ENCODE data around the gene KL.

KL gene

DNA sequence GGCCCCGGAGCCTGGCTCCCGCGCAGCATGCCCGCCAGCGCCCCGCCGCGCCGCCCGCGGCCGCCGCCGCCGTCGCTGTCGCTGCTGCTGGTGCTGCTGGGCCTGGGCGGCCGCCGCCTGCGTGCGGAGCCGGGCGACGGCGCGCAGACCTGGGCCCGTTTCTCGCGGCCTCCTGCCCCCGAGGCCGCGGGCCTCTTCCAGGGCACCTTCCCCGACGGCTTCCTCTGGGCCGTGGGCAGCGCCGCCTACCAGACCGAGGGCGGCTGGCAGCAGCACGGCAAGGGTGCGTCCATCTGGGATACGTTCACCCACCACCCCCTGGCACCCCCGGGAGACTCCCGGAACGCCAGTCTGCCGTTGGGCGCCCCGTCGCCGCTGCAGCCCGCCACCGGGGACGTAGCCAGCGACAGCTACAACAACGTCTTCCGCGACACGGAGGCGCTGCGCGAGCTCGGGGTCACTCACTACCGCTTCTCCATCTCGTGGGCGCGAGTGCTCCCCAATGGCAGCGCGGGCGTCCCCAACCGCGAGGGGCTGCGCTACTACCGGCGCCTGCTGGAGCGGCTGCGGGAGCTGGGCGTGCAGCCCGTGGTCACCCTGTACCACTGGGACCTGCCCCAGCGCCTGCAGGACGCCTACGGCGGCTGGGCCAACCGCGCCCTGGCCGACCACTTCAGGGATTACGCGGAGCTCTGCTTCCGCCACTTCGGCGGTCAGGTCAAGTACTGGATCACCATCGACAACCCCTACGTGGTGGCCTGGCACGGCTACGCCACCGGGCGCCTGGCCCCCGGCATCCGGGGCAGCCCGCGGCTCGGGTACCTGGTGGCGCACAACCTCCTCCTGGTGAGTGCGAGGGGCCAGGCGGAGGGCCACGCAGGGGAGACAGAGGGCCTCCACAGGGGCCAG is at the start of gene KL:
KL (plus strand) TSS at position 10 of the 909 bp plus-strand sequence; CDS start at position 28, 18 bp downstream.
- DNase-seq (ENCODE audit: low read depth), result no peak

DNA sequence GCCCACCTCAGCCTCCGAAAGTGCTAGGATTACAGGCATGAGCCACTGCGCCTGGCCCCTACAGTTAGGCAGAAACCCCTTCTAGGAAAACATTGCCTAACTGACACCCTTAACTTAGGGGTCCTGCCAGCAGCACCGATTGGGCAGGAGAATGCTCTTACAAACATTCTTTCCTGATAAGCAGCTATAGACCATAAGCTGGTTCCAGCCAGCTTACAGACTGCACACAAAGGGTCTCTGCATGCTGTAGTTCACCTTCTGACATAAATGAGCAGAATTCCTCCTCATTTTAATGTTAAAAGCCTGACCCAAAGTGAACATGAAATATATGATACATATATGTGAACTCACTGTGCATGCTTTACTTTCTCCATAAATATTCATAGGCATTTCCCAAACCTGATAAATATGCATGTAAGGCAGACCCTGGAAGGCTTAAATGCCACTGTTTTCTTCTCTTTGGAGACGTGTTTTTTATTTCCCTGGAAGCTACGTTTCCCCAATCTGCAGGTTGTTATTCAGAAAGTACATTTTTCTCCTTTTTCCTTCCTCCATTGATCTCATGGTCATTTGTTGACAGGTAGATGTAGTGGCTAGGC is 48.5 kb upstream of the KL start:
- no peak for DNase-seq (ENCODE audit: low read depth)

DNA sequence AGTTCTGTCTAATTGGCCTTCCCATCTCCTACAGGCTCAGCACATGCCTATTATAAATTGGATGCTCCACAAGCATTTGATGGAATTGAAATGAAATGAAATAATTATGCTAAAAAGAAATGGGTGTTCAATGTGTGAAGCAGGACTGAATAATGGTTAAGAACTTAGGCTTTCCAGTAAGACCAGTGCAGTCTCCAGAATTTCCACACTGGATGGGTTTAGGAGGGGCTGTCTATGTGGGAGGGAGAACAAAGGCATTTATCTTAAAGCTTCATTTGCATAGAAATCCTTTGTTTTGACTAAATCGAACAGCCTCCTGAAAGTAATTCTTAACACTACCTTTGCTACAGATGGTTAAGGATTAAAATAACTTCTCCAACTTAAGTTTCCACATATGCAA is 47.9 kb upstream of the KL start:
- DNase-seq (ENCODE audit: low read depth), result no peak

DNA sequence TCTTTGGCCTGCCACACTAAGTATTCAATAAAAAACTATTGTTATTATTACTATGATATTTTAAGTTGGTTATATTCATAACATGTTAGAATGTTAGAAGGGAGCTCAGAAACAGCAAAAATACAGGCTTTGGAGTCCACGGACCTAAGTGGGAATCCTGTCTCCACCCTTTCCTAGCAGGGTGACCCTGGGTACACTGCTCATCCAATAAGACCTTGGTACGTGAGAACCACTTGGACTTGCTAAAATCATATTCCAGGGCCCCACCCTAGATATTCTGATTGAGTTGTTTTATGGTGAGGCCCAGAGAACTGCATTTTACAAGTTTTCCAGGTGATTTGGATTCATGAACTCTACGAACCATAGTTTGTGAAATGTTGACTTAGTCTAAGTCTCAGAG is 47.4 kb upstream of the KL start:
- no peak for DNase-seq (ENCODE audit: low read depth)

DNA sequence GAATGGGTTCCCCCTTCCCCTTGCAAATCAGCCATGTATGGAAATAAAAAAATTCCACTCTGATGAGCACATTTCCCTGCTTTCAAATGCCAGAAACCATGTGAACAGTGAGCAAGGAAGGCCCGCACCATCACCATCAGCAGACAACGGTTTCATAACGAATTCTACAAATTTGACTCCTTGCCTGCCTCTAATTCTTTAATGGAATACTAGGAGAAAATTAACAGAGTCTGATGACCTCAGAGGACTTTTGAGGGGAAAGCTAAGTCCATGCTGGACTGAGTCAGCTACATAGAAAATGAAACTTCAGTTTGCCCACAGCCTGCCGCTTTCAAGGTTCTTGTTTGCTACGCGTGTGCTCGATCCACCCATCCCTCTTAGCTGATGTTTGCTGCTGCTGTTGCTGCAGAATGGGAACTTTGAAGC is 46.7 kb upstream of the KL start:
- DNase-seq (ENCODE audit: low read depth), result no peak

DNA sequence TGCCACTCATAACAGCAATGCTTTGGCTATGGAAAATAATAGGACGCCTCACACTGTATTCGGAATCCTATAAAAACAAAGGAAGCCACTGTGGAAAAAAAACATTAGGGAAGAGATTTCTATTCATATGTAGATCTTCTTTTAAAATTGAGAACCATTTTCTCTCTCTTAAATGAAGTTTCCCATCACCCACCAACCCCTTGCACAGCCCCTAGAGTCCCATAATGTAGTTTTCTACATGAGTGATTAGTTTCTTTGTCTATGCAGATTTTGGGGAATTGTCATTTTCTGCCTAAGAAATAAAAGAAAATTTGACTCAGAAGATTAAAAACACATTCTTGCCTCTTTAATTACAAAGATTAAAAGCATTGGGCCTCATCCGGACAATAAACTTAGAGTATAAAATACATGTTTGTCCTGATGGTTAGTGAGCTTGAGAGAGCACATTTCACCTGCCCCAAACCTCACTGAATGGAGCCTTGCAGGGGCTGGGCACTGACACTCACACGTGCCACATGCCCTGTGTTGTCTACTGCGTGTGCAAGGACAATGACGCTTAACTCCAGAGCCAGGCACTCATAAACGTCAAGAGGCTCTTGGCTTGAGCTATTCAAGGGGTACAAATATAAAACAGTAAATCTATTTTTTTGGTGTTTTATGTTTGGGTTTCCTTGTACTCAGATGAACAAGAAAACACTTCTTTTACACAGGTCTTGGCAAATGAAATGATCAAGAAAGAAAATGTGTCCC is 40.0 kb upstream of the KL start:
- DNase-seq (ENCODE audit: low read depth), result no peak

DNA sequence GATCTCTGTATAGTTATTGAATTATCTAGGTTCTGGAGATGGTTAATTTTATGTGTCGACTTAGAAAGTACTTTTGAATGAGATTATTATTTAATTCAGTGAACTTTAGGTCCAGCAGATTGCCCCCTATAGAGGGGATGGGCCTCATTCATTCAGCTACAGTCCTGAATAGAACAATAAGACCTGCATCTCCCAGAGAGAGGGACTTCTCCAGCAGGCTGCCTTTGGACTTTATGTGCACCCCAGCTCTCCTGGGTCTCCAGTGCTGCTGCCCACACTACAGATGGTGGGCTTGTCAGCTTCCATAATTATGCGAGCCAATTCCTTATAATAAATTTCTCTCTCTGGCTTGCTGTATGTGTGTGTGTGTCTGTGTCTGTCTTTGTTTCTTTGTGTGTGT is 39.3 kb upstream of the KL start:
- DNase-seq (ENCODE audit: low read depth), result no peak

DNA sequence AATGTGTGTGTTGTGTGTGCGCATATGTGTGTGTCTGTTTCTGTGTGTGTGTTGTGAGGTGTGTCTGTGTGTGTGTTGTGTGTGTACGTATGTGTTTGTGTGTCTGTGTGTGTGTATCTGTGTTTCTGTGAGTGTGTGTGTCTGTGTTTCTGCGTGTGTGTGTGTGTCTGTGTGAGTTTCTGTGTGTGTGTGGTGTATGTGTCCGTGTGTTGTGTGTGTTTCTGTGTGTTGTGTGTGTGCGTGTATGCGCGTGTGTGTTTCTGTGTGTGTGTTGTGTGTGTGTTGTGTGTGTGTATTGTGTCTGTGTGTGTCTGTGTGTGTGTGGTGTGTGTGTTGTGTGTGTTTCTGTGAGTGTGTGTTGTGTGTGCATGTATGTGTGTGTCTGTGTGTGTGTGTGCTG is 38.9 kb upstream of the KL start:
- DNase-seq (ENCODE audit: low read depth), result no peak

DNA sequence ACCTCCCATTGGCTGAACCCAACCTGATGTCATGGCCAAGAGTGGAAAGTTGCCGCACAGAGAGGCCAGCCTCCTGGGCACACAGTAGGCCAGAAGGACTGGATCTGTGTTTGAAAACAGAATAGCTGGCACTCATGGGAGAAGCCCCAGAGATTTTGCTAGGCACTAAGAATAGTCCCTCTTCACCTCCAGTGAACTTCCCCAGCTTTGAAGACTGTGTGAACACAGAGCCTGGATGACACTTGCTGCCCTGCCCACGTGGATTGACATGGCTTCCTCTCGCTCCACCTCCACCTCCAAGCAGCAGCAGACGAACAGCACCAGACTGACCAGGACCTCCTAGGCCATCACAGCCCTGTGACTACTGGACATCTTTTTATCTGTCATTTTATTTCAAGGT is 37.9 kb upstream of the KL start:
- DNase-seq (ENCODE audit: low read depth), result no peak

DNA sequence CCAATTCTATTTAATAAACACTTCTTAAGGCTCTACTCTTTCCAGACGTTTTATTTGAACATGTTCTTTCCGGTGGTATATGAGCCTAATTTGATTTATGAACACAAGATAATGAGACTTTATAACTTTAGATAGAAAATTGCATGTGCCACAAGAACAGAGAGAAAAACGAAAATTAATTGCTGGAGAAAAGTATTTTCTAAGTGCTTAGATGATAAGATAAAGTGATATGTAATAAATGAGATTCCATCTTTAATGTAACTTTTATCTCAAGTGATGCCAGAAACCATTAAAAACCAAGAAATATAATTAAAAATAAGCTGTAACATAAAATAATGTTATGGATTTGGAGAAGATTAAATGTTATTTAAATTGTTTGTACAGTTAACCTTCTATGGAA is 33.2 kb upstream of the KL start:
- no peak for DNase-seq (ENCODE audit: low read depth)

DNA sequence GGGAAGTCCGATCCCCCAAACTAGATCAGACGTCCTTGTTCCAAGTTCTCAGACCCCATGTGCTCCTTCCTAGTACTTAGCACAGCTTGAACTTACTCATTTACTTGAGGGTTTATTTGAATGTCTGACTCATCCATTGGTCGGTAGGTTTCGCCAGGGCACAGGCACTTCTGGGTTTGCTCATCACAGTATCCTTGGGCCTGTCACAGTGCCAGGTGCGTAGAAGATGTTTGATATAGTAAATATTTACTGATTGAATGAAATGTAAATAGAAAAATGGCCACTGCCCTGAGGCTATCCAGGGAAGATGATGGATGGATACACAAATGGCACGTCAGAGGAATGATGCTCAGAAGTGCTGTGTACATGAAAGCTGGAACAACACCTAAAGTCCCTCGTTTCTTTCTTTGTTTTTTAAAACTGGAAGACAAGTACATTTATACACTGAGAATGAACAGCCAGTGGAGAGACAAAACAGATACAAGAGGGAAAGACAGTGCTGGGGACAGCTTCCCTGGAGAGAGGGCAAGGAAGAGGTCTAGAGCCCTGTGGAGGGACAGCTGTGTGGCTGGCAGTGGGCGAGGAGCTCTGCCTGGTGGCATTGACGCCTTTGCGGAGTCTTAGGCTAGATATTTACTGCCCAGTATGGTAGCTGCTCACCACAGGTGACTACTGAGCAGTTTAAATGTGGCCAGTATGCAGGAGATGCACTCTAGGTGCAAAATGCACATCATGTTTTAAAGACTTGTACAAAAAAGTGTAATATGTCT is 31.2 kb upstream of the KL start:
- no peak for DNase-seq (ENCODE audit: low read depth)

DNA sequence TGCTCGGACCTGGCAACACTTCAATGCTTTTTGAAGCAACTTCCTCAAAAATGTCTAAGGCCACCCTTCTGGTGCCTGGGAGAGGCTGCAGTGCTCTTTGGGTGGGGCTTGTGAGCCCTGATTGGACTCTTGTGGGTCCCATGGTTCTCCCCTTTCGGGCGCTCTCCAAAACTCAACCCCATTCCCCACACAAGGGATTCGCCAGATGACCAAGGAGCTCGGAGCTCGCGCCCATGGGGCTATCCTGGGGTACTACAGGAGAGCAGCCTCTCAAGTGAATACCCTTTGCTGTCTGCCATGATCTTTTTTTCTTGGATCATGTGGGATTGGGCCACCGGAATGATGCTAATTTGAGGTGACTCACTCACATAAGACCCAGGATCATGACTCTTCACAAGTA is 29.7 kb upstream of the KL start:
- no peak for DNase-seq (ENCODE audit: low read depth)

DNA sequence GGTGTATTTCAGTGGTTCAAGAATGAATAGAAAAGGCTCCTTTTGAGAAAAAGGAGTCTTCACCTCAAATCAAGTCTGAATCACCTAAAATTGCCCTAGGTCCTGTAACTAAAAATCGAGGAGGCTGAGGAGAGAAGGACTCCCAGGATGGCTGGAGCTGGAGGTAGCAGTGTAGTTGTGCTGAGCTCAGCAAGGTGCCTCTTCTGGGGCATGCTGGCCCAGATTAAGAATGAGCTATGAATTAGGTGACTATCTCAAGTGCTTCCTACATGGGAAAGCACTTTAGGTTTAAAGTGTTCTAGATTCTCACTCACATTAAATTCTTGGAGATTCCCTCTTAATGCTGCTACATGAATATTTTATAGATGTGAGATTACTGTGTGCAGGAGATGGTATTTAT is 28.8 kb upstream of the KL start:
- no peak for DNase-seq (ENCODE audit: low read depth)

DNA sequence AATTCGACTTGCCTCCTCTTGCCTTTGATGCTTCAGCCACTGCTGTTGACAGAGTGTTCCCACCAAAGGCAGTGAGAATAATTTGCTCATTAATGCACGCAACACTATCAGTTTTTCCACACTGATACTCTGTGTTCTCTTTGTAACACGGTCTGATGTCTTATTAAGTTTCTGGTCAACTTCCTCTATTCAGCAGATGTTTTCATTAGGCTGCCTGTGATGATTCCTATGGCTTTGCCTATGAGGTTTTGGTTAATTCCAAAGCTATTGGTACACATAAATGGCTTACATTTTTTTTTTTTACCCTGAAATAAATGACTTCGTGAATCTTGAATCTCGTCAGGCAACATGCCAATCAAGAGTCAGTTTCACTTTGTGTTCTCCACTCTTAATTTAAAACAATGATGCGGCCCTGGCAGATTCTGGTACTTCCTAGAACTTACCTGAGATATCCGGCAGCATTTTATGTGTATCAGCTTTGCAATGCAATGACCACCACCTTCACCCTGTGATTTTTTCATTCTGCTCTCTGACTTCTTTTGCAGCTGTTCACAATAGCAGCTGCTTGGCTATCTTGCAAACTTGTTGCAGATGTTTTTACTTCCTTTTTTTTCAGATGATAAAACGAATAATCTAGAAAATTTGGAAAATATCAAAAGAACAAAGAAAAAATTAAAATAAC is 27.5 kb upstream of the KL start:
- DNase-seq (ENCODE audit: low read depth), result no peak

DNA sequence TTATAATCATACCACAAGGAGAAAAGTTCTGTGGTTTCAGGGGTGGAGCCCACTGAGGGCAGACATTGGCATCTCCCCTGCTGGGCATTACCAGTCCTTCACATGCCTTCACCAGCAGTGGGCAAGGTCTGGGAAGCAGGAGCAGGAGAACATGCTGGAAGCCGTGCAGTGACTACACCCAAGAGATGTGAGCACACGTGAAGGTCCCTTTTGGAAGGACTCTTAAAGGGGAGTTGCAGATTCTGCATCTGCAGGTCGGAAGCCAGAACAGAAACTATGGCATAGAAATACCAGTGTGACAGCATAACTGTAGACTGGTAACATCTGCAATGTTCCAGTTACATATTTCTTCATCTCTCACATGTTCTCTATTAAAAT is 26.9 kb upstream of the KL start:
- DNase-seq (ENCODE audit: low read depth), result no peak

DNA sequence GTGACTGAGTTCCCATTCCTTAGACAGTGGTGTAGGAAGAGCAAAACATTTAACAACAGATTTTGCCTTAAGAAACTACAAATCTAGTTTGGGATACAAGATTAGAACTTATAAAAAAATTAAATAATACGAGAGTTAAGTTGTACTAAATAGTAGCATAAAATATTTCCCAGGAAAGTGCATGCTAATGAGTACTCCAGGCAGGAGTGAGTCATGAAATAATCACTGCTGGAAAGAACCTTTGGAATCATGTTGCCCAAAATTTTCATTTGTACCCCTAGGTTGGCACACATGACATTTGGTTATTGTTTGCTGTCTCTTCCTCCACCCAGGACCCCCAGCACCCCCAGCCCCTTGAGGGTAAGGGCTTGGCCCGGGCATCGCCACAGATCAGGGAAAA is 26.3 kb upstream of the KL start:
- no peak for DNase-seq (ENCODE audit: low read depth)

DNA sequence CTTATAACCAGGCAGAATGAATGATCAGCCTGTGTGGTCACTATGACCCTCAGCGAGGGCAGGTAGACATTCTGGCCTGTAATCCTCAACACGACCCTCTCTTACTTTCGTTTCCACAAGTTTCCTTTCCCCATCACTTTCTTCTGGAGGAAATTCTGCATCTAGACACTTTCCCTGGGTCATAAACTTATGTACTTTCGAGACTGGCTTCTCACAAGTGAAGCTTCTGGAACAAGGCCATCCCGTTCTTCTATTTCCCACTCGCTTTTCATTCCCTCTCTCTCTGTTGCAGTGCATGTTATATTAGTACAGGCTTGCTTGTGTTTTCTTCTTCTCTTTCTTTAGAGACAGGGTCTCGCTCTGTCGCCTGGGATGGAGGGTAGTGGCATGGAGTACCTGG is 23.1 kb upstream of the KL start:
- no peak for DNase-seq (ENCODE audit: low read depth)

DNA sequence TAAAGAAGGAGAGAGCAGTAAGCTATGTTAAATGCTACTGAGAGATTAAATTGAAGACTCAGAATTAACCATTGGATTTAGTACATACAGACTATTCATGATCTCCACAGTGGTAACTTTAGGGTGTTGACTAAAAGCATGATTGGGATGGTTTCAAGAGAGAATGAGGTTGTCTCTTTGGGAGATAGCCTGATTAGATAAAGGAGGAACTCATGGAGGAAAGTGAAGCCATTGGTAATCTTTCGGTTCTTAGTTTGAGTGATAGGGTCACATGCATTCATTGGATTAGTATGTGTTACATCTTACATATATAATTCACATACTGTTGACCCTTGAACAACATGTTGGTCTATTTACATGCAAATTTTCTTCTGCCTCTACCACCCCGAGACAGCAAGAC is 18.8 kb upstream of the KL start:
- DNase-seq (ENCODE audit: low read depth), result no peak

DNA sequence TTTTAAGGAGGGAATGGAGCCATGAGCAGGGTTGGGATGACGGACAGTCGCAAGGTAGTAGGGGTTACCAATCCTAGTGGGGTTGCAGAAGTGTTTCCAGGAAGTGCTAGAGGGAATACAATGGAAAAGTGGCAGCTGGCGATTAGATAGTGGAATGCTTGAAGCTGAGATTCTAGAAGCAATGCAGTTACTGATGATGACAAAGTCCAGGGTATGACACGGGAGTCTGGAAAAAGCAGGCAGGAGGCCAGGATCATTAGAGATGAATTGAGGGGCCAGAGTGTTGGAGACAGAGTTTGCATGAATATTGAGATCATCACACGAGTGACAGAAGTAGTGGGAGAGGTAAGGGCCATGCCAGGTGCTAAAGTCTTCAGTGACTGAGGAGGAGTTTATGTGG is 17.3 kb upstream of the KL start:
- DNase-seq (ENCODE audit: low read depth), result no peak

DNA sequence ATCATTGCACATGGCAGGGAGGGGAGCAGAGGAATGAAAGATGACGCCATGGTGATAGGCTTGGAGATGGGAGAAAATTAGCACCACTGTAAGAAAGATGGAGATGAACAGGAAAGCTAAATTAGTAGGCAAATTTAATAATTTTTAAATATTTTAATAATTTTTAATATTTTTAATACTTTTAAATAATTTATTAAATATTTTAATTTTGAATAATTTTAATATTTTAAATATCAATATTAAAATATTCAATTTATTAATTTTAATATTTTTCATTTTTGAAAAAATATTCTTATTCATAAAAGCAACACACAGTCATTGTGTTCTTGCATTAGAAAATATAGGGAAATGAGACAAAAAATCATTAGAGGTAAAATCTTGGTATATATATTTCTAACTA is 15.9 kb upstream of the KL start:
- no peak for DNase-seq (ENCODE audit: low read depth)

DNA sequence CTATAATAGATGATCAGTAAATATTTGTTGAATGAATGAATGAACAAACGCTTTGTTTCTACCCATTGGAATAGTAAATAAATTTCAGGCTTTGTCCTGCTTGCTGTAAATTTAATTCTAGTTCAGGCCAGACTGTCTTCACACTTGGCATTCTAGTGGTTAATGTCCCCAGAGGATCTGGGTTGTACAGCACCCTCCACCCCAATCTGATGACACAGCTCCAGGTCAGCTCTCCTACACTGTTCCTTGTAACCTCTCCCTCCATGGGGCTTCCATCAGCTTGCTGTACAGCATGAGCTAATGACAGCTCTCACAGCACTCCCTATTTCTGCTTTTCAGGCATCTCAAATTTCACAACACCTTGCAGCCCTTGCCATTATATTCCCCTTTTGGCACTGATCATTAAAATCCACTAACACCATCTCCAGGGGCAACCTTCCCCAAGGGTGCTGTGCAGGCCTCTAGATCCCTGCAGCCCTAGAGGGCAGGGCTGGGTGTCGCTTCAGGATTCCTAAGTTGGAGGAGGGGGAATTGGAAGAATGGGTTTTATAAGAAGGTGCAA is 12.7 kb upstream of the KL start:
- no peak for DNase-seq (ENCODE audit: low read depth)
